DOHH2 (cell line): Measurements from ENCODE around the gene ANKDD1A.

ENCODE experiments used
- H3F3A ChIP-seq: fragments of 200-600 bp; sonication (generic), shearing (Covaris generic); 2 replicates; pipeline ENCODE4 v1.6.0; 2016; ENCODE audit warnings: antibody characterized with exemption, mild to moderate bottlenecking; ENCODE audit not compliant: control insufficient read depth, insufficient read depth
- H3K27ac ChIP-seq: fragments of 200-600 bp; sonication (generic); 2 replicates; pipeline ENCODE4 v1.5.1; 2014; ENCODE audit warnings: low read depth, mild to moderate bottlenecking, low read length, moderate library complexity
- H3K27me3 ChIP-seq: fragments of 200-600 bp; sonication (generic); 2 replicates; pipeline ENCODE4 v1.6.1; 2014; ENCODE audit warnings: mild to moderate bottlenecking, low read length, mixed read lengths; ENCODE audit not compliant: control insufficient read depth
- H3K36me3 ChIP-seq: fragments of 200-600 bp; sonication (generic); 2 replicates; pipeline ENCODE4 v1.6.1; 2014; ENCODE audit warnings: mild to moderate bottlenecking, low read length, moderate library complexity, mixed read lengths; ENCODE audit not compliant: control insufficient read depth
- H3K4me1 ChIP-seq: fragments of 200-600 bp; sonication (generic); 2 replicates; pipeline ENCODE4 v1.6.1; 2014; ENCODE audit warnings: mild to moderate bottlenecking, low read length, mixed read lengths; ENCODE audit not compliant: control insufficient read depth
- H3K4me2 ChIP-seq: fragments of 200-600 bp; sonication (generic); 2 replicates; pipeline ENCODE4 v1.6.0; 2014; ENCODE audit warnings: mild to moderate bottlenecking, low read length, moderate library complexity
- H3K4me3 ChIP-seq: fragments of 200-600 bp; sonication (generic); 2 replicates; pipeline ENCODE4 v1.5.1; 2014; ENCODE audit warnings: mild to moderate bottlenecking, low read length, mixed read lengths
- H3K79me2 ChIP-seq: fragments of 200-600 bp; sonication (generic); 2 replicates; pipeline ENCODE4 v1.6.1; 2014; ENCODE audit warnings: mild to moderate bottlenecking, low read length, mixed read lengths; ENCODE audit not compliant: control insufficient read depth
- H3K9me2 ChIP-seq: fragments of 200-600 bp; sonication (generic); replicated peaks from 2 replicates; pipeline ENCODE4 v1.6.1; 2014; ENCODE audit warnings: mild to moderate bottlenecking, low read length, mixed read lengths; ENCODE audit not compliant: control insufficient read depth
- H3K9me3 ChIP-seq: fragments of 200-600 bp; sonication (generic); 2 replicates; pipeline ENCODE4 v1.6.1; 2014; ENCODE audit warnings: antibody characterized with exemption, low read length, mixed read lengths; ENCODE audit not compliant: control insufficient read depth, insufficient read depth
- H4K20me1 ChIP-seq: fragments of 200-600 bp; sonication (generic); 2 replicates; pipeline ENCODE4 v1.6.0; 2014; ENCODE audit warnings: low read depth, mild to moderate bottlenecking, antibody characterized with exemption, low read length, moderate library complexity; ENCODE audit not compliant: control insufficient read depth, insufficient read depth
- EZH2phosphoT487 ChIP-seq: fragments of 200-600 bp; sonication (generic); IDR thresholded peaks from 2 replicates; pipeline ENCODE4 v1.6.1; 2017; ENCODE audit warnings: borderline replicate concordance, mild to moderate bottlenecking, antibody characterized with exemption, low read length, moderate library complexity, mixed read lengths
- TF ChIP-seq, protein P1 (sequence below): fragments of 200-600 bp; sonication (generic); IDR thresholded peaks from one replicate; pipeline ENCODE4 v1.5.1; 2014; ENCODE audit warnings: antibody characterized with exemption, mild to moderate bottlenecking, low read depth, low read length; ENCODE audit not compliant: poor library complexity, severe bottlenecking

Gene ANKDD1A

GRCh38 chr15:64864068-64864467, 47.6 kb upstream of the ANKDD1A start:
- Histone ChIP-seq H3K9me3 (no peaks in the 10 kb centered on the region), H3K27me3 (no peaks in the 10 kb centered on the region), H4K20me1 (no peaks in the 10 kb centered on the region), H3K36me3 (peaks cover 52% of the 10 kb centered on the region), H3K4me2 (no peak overlapping the region), H3K9me2 (no peaks in the 10 kb centered on the region), H3K79me2 (peaks cover 3% of the 10 kb centered on the region), H3F3A (no peaks in the 10 kb centered on the region), H3K4me3 (no peak overlapping the region), H3K4me1 (peaks cover 22% of the 10 kb centered on the region), H3K27ac (no peak overlapping the region)
- TF ChIP-seq, protein P1, sequence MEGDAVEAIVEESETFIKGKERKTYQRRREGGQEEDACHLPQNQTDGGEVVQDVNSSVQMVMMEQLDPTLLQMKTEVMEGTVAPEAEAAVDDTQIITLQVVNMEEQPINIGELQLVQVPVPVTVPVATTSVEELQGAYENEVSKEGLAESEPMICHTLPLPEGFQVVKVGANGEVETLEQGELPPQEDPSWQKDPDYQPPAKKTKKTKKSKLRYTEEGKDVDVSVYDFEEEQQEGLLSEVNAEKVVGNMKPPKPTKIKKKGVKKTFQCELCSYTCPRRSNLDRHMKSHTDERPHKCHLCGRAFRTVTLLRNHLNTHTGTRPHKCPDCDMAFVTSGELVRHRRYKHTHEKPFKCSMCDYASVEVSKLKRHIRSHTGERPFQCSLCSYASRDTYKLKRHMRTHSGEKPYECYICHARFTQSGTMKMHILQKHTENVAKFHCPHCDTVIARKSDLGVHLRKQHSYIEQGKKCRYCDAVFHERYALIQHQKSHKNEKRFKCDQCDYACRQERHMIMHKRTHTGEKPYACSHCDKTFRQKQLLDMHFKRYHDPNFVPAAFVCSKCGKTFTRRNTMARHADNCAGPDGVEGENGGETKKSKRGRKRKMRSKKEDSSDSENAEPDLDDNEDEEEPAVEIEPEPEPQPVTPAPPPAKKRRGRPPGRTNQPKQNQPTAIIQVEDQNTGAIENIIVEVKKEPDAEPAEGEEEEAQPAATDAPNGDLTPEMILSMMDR = no peak
- TF ChIP-seq EZH2phosphoT487 = no peak

DNA sequence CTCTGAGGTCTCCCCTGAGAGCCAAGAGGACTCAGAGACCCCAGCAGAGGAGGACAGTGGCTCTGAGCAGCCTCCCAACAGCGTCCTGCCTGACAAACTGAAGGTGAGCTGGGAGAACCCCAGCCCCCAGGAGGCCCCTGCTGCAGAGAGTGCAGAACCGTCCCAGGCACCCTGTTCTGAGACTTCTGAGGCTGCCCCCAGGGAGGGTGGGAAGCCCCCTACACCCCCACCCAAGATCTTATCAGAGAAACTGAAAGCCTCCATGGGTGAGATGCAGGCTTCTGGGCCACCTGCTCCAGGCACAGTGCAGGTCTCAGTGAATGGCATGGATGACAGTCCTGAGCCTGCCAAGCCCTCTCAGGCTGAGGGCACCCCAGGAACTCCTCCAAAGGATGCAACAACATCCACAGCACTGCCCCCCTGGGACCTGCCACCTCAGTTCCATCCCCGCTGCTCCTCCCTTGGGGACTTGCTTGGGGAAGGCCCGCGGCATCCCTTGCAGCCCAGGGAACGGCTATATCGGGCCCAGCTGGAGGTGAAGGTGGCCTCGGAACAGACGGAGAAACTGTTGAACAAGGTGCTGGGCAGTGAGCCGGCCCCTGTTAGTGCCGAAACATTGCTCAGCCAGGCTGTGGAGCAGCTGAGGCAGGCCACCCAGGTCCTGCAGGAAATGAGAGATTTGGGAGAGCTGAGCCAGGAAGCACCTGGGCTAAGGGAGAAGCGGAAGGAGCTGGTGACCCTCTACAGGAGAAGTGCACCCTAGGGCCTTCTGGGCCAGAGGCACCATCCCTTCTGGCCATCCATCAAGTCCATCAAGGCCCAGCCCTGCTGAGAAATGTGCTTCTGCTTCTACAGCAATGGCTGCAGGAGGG, 46.3 kb upstream of the ANKDD1A start:
- Histone ChIP-seq H3K4me1 (peaks cover 28% of the 10 kb centered on the region), H3K36me3 (peaks cover 44% of the 10 kb centered on the region), H3K9me3 (no peaks in the 10 kb centered on the region), H4K20me1 (no peaks in the 10 kb centered on the region), H3K4me3 (no peak overlapping the region), H3K9me2 (no peaks in the 10 kb centered on the region), H3K27ac (no peak overlapping the region), H3K27me3 (no peaks in the 10 kb centered on the region), H3K79me2 (no peaks in the 10 kb centered on the region), H3F3A (no peaks in the 10 kb centered on the region), H3K4me2 (no peak overlapping the region)
- no peak for TF ChIP-seq EZH2phosphoT487
- TF ChIP-seq, protein P1 = no peak

DNA sequence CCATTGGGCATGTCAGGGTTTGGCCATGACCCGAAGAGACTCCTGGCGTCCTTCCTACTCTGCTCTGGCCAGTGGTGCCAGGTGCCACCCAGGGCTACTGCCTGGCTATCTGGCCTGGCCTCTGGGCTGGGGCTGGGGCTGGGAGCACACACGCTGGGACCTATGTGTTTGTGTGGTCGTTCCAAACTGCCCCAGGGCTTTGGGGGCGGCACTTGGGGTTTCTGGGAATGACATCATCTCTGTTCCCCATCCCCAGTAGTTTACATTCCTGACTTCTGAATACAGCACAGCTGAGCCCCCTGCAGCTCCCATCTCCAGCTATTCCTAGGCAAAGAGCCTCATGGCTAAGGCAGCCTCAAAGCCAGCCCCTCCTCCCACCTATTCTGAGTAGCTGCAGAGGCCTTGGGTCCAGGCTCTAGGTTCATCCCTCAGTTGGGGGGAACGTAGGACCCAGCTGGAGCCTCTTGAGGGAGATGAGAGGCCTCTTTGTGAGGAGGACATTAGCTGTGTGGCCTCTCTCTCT, 45.6 kb upstream of the ANKDD1A start:
- Histone ChIP-seq H3K9me3 (no peaks in the 10 kb centered on the region), H3F3A (no peaks in the 10 kb centered on the region), H3K27ac (no peak overlapping the region), H4K20me1 (no peaks in the 10 kb centered on the region), H3K4me3 (no peak overlapping the region), H3K27me3 (no peaks in the 10 kb centered on the region), H3K79me2 (no peaks in the 10 kb centered on the region), H3K4me1 (peaks cover 25% of the 10 kb centered on the region), H3K9me2 (no peaks in the 10 kb centered on the region), H3K4me2 (no peak overlapping the region), H3K36me3 (peaks cover 37% of the 10 kb centered on the region)
- no peak for TF ChIP-seq EZH2phosphoT487
- TF ChIP-seq, protein P1 = no peak
